Loucy (cell line): Measurements from ENCODE around the gene CHST9.

ENCODE experiments used
- H2AFZ ChIP-seq: fragments of 200-600 bp; sonication (generic); 2 replicates; pipeline ENCODE4 v1.6.0; 2016; ENCODE audit warnings: antibody characterized with exemption, mild to moderate bottlenecking, low read length, moderate library complexity
- H3F3A ChIP-seq: fragments of 200-600 bp; 2 replicates; pipeline ENCODE4 v1.6.0; 2016; ENCODE audit warnings: antibody characterized with exemption, low read depth, mild to moderate bottlenecking
- H3K27me3 ChIP-seq: fragments of 200-600 bp; sonication (generic); 2 replicates; pipeline ENCODE4 v1.6.1; 2014; ENCODE audit warnings: low read length, mild to moderate bottlenecking; ENCODE audit not compliant: insufficient read depth, poor library complexity, severe bottlenecking
- H3K36me3 ChIP-seq: fragments of 200-600 bp; sonication (generic); 2 replicates; pipeline ENCODE4 v1.6.1; 2016; ENCODE audit warnings: low read length; ENCODE audit not compliant: insufficient read depth
- H3K4me1 ChIP-seq: fragments of 200-600 bp; sonication (generic); 2 replicates; pipeline ENCODE4 v1.5.1; 2014; ENCODE audit warnings: low read length, mild to moderate bottlenecking; ENCODE audit not compliant: insufficient read depth, poor library complexity, severe bottlenecking
- H3K4me2 ChIP-seq: fragments of 200-600 bp; sonication (generic); 2 replicates; pipeline ENCODE4 v1.6.0; 2014; ENCODE audit warnings: antibody characterized with exemption, low read length, low read depth, mild to moderate bottlenecking; ENCODE audit not compliant: poor library complexity, severe bottlenecking
- H3K4me3 ChIP-seq: fragments of 200-600 bp; sonication (generic); 2 replicates; pipeline ENCODE4 v1.5.1; 2014; ENCODE audit warnings: low read length, mild to moderate bottlenecking, mixed read lengths; ENCODE audit not compliant: poor library complexity, severe bottlenecking
- H3K79me2 ChIP-seq: fragments of 200-600 bp; sonication (generic); 2 replicates; pipeline ENCODE4 v1.6.1; 2014; ENCODE audit warnings: low read length; ENCODE audit not compliant: insufficient read depth
- H3K9ac ChIP-seq: fragments of 200-600 bp; sonication (generic); 2 replicates; pipeline ENCODE4 v1.6.0; 2014; ENCODE audit warnings: mild to moderate bottlenecking, low read depth, low read length, moderate library complexity; ENCODE audit not compliant: poor library complexity, severe bottlenecking
- H3K9me2 ChIP-seq: fragments of 200-600 bp; sonication (generic); replicated peaks from 2 replicates; pipeline ENCODE4 v1.6.1; 2016; ENCODE audit warnings: low read depth, low read length, mixed read lengths
- H3K9me3 ChIP-seq: fragments of 200-600 bp; sonication (generic); 2 replicates; pipeline ENCODE4 v1.6.1; 2014; ENCODE audit warnings: mild to moderate bottlenecking, antibody characterized with exemption, low read length, low read depth; ENCODE audit not compliant: insufficient read depth
- H4K20me1 ChIP-seq: fragments of 200-600 bp; sonication (generic); 2 replicates; pipeline ENCODE4 v1.6.0; 2014; ENCODE audit warnings: antibody characterized with exemption, low read length, mild to moderate bottlenecking; ENCODE audit not compliant: insufficient read depth, poor library complexity, severe bottlenecking
- CTCF ChIP-seq: fragments of 200-600 bp; sonication (generic); conservative IDR thresholded peaks from 2 replicates; pipeline ENCODE4 v1.5.1; 2014; ENCODE audit warnings: mild to moderate bottlenecking, antibody characterized with exemption, low read length
- EZH2phosphoT487 ChIP-seq: fragments of 200-600 bp; IDR thresholded peaks from 2 replicates; pipeline ENCODE4 v1.6.1; 2018; ENCODE audit warnings: antibody characterized with exemption, mild to moderate bottlenecking, moderate library complexity, borderline replicate concordance

Gene CHST9

GRCh38 chr18:27081701-27082100 is 103.4 kb downstream of the CHST9 start:
- H3K79me2 ChIP-seq, result no peaks in the 10 kb centered on the region

GRCh38 chr18:27075828-27076227 is 109.3 kb downstream of the CHST9 start:
- H2AFZ ChIP-seq, result no peak overlapping the region
- TF ChIP-seq EZH2phosphoT487 (no peak), CTCF (no peak)
- H3K9ac ChIP-seq, result no peak overlapping the region
- H3K4me1 ChIP-seq, result no peaks in the 10 kb centered on the region
- H3F3A ChIP-seq, result no peaks in the 10 kb centered on the region
- H3K79me2 ChIP-seq, result no peaks in the 10 kb centered on the region
- no peaks in the 10 kb centered on the region for H3K9me3 ChIP-seq
- H3K4me3 ChIP-seq, result no peak overlapping the region
- no peaks in the 10 kb centered on the region for H3K27me3 ChIP-seq
- no peaks in the 10 kb centered on the region for H3K36me3 ChIP-seq
- H3K4me2 ChIP-seq, result no peak overlapping the region
- H4K20me1 ChIP-seq, result no peaks in the 10 kb centered on the region
- H3K9me2 ChIP-seq, result no peaks in the 10 kb centered on the region

More at GRCh38 chr18:27081701-27082100, 103.4 kb downstream of the CHST9 start:
- no peak overlapping the region for H3K9ac ChIP-seq
- no peaks in the 10 kb centered on the region for H3K9me2 ChIP-seq
- H3K9me3 ChIP-seq, result no peaks in the 10 kb centered on the region
- H3F3A ChIP-seq, result no peaks in the 10 kb centered on the region
- no peaks in the 10 kb centered on the region for H3K36me3 ChIP-seq
- no peaks in the 10 kb centered on the region for H4K20me1 ChIP-seq
- H3K27me3 ChIP-seq, result no peaks in the 10 kb centered on the region
- no peak overlapping the region for H2AFZ ChIP-seq
- H3K4me1 ChIP-seq, result no peaks in the 10 kb centered on the region
- no peak overlapping the region for H3K4me3 ChIP-seq
- TF ChIP-seq CTCF (no peak), EZH2phosphoT487 (no peak)
- H3K4me2 ChIP-seq, result no peak overlapping the region

GRCh38 chr18:27073404-27073830 is 111.7 kb downstream of the CHST9 start:
- TF ChIP-seq EZH2phosphoT487 (no peak), CTCF (no peak)

More at GRCh38 chr18:27073404-27073830, 111.7 kb downstream of the CHST9 start:
- H3K9me3 ChIP-seq, result no peaks in the 10 kb centered on the region
- H3F3A ChIP-seq, result no peaks in the 10 kb centered on the region
- no peaks in the 10 kb centered on the region for H3K9me2 ChIP-seq
- no peak overlapping the region for H3K4me3 ChIP-seq
- H3K4me2 ChIP-seq, result no peak overlapping the region
- no peaks in the 10 kb centered on the region for H3K4me1 ChIP-seq
- no peaks in the 10 kb centered on the region for H3K27me3 ChIP-seq
- H4K20me1 ChIP-seq, result no peaks in the 10 kb centered on the region
- H2AFZ ChIP-seq, result no peak overlapping the region
- no peak overlapping the region for H3K9ac ChIP-seq
- no peaks in the 10 kb centered on the region for H3K79me2 ChIP-seq
- no peaks in the 10 kb centered on the region for H3K36me3 ChIP-seq
